ENCODE results near the gene THOC6.

- TF ChIP-seq CTCF (conservative IDR thresholded peaks at IDR 0.05; ENCODE audit: low read length) (no peak), EZH2phosphoT487 (IDR thresholded peaks at IDR 0.05; ENCODE audit: borderline replicate concordance, low read depth, low read length) (no peak)
Observed at GRCh38 chr16:2974319-2975056, 49.3 kb upstream of the THOC6 start.

All from OCI-LY7 (cell line).